Measurements from ENCODE around the gene PTTG1IP2.
"Not testable (repeated sequence)": the region's sequence is repeated elsewhere in the genome, so short reads cannot be mapped to it uniquely, and the experiment has no call there.

Gene PTTG1IP2
- 0 reads per million in 4 donors for total RNA-seq

DNA sequence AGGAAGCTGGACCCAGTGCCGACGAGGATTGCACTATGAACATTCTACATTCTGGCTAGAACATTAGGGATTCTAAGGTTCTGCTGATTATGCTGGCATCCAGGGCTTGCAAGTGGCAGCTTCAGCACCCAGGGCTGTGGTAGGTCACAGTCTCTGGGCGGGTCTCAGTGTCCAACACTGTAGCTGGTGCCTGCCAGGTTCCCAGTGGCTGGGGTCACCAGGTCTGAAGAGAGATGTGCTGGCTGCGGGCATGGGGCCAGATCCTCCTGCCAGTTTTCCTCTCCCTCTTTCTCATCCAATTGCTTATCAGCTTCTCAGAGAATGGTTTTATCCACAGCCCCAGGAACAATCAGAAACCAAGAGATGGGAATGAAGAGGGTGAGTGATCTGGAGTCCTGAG, at the start of gene PTTG1IP2:
TSS of gene PTTG1IP2 (plus strand) at position 86 of the 400 bp plus-strand sequence. CDS start at position 234, 148 bp downstream.
- DNase-seq = no peak

DNA sequence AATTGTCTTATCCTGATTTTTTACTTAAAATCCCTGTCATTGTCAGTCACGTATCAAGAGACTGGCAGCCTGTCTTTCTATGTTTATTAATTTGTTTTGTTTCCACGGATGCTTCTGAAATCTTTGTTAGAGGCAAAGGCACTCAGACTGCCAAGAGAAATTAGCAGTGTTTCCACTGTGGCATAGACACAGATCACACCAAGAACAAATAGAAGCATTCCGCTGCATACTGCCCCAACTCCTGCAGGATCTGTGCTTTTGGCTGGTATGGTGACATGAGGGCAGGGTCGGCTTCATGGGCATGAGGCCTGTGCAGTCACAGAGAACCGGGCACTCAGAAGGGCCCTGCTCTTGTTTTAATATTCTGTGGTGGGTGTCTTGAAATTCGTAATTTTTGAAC, 47.8 kb upstream of the PTTG1IP2 start:
- no peak for DNase-seq

DNA sequence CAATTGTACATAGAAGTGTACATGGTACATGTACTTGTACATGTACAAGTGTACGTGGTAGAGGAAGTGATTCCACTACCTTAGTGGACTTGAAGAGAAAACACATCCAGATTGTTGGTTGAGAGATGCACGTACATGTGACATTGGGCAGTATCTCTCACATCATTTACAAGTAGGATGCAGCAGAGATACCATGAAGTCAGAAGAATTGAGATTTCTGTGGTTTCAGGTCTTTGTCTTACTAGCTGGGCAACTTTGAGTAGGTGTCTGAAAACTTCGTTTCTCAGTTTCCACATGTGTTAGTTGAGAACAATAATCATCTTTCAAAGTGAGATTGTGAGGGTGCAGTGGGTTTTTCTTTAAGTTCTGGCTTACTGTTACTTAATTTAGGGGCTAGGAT, 44.7 kb upstream of the PTTG1IP2 start:
- DNase-seq = peak in 1 of 5 donors; percentile 44

DNA sequence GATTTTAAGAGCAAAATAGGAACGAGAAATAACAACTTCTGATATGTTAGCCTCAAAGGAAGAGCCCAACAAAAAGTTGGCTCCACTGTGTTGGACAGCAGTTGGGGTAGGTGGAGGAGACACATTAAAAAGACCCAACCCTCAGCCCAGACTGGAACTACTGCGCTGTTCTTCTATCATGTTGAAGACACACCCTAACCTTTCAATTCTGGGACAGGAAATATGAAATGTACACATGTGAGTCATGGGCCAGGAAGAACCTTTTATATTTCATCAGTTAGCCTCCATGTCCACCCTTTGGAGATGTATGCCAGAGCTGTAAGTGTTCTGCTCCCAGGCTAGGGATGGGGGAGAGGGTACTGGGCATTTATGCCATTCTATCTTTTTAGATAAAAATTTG, 44.1 kb upstream of the PTTG1IP2 start:
- peak in 1 of 5 donors; percentile 57 for DNase-seq

DNA sequence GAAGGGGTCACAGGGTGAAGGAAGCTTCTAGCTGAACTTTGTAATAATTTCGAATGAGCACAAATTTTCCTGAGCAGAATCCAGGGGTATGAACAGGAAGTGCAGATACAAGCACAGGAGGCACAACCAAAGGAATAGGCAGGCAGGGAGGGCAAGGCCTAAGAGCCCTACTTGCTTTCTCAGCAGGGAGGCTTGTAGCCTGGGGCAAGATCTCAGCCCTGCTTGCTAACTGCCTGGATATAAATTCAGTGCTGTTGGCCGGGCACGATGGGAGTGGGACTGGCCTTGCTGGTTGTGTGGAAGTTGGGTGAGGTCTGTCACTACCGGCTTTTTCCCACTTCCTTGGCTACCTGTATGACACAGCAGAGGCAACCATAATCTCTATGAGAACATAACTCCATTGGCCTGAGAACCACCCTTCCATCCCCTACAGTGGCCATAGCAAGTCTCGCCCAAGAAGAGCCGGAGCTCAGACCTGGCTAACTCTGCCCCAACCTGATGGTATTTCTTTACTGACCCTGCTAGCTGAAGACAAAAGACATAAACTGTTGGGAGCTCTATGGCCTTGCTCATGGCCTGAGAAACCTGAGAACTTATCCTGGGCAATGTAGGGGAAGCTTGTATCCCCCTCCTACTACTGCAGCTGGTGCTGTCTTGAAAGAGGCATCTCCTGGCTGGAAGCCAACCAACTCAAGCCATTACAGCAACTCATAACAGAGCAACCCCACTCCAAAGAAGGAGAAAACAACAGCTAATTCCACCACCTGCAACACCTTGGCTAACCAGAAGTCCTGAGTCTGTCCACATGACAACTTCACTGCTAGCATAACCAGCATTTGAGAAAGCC, 38.6 kb upstream of the PTTG1IP2 start:
- no peak for DNase-seq

DNA sequence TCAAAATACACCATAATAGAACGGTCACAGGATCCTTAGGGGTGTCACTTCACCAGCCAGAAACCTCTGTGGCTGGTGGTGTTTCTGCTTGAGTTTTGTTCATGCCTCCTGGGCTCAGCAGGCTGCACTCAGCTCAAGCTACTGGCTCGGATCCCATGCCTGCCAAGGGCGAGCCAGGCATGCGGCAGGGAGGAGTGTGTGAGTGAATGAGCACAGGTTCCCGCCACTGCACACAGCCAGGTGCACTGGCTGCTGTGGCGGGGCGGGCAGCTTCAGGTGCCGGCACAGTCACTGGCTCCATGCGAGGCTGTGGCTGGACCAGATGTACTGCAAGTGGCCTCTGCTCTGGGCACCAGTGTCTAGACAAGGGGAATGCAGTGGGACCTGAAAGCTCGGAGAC, 36.7 kb upstream of the PTTG1IP2 start:
- no peak for DNase-seq

DNA sequence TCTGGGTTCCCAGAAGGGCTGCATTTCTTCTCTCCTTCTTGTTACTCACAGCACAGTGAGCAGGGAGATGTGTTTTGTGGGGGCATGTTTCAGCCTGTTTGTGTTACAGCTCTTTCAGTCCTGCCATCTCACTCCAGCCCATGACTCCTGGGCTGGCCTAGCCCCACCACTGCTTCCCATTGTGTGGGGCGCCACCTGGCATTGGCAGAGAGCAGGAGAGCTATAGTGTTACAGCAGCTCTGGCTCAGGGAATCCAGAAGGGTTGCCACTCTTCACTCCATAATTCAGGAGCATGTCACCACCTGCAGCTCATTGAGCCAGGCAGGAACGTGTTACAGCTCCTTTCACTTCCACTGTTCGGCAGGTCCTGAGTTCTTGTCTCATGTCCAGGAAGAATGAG, 36.2 kb upstream of the PTTG1IP2 start:
- no peak for DNase-seq

DNA sequence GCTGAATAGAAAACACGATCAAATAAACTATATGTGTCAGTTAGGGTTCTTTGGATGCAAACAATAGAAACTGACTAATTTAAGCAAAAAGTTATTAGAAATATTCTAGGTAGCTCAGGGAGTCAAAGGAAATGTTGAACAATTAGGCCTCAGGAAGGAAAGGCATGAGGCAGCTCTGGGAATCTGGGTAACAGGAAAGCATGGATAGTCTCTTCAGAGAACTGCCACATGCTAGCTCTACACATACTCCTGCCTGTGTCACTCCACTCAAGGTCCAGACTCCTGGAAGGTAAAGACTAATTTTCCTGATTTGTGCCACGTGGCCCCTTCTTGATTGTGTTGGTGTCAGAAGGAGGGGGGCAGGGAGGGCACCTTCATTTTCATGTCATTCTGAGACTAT, 23.8 kb upstream of the PTTG1IP2 start:
- DNase-seq = no peak

DNA sequence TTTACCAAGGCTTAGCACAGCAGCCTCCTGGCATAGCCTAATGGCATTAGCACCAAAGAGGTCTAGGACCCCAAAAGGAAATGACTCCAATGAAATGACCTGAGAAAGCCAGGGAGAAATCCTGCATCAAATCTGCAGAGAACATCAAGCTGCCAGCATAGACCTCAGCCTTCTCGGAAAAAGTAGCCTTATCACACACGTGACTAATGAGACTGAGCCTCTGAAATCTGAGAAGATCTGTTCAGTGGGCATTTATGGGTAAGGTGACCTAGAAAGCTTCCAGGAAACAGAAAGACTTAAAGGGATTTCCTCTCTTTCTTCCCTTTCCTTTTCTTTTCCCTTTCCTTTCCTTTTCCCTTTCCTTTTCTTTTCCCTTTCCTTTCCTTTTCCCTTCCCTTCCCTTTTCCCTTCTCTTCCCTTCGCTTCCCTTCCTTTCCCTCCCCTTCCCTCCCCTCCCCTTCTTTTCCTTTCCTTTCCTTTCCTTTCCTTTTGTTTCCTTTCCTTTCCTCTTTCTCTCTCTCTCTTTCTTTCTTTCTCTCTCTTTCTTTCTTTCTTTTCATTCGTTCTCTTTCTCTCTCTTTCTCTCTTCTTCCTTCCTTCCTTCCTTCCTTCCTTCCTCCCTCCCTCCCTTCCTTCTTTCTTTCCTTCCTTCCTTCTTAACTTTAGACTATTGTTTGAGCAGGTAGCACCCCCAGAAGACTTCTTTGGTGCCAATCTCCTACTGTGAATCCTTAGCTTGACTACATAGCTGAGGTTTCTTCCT, 23.1 kb upstream of the PTTG1IP2 start:
- no peak for DNase-seq

DNA sequence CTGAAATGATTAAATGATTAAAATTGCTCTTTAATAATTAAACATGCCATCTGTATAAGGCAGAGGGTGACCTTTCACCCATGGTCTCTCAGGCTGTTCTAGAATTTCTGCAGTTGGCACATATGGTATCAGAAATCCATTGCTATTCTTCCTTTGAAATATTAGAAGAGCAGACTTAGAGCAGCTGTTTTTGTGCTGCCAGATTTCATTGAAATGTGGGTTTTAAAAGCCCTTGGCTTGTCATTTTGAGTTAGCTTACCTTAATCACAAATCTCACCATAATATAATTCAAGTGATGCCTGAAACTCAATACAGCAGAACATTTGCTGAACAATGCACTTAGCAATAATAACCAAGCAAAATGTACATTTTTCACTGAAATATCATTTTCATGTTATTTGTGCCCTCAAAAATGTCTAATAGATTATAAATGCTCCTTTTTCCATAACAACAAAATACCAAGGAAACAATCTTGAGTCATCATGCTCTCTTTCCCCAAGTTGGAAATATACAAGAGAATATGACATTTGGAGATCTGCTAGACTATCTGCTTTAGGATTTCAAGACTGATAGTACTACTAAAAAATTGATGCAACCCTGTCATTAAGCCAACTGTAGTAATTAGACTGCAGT, 16.1 kb upstream of the PTTG1IP2 start:
- DNase-seq = no peak

DNA sequence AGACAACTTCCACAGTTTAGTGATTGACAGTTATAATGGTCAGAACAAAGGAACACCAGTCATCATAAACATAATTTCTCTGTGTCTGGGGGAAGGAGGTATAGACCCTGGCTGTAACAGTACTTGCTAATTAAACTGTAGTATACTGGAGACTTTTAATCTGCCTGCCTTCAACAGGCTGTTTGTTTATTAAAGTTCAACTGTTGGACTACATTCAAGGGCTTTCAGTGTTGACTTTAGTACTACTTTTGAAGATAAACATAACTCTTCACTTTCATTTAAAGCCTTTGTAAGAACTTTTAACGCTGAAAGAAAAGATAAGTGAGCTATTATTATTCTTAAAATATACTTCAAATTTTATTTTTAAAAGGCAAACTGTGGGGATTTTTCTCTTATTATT, 15.5 kb upstream of the PTTG1IP2 start:
- no peak for DNase-seq

DNA sequence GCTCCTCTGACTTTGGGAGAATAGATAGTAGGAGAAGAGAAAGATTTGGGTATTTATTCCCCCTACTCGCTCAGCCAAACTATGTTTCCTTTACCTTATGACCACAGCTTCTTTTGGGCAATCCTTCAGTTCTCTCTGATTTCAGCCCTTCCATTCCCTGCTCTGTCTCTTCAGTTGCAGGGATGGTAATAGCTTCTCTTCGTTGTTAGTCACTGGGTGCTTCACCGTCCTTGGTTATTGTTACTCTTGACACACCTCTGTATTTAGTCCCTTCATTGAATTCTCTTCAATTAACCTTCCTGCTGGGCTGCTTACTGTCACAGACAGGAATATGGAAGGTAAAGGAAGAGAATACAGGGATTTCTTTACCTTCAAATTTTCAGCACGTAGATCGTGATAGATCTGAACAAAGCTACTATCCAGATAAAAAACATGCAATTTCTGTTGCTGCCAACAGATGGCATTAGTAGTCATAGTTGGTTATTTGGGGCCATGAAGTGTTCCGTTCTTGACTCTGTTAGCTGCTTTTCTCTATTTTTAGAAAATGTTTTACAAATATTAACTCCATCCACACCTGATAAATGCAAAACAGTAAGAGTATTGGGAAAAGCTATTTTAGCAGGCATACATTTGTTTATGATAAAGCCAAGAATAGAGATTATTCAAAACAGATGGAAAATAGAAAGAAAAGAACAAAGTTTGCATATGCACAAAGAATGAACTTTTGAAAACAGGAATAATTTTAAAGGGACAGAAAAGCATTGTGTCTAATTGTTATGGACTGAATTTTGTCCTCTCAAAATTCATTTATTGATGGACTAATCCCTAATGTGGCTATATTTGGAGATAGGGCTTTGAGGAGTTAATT, 14.0 kb upstream of the PTTG1IP2 start:
- DNase-seq = peak in 1 of 5 donors; percentile 21

DNA sequence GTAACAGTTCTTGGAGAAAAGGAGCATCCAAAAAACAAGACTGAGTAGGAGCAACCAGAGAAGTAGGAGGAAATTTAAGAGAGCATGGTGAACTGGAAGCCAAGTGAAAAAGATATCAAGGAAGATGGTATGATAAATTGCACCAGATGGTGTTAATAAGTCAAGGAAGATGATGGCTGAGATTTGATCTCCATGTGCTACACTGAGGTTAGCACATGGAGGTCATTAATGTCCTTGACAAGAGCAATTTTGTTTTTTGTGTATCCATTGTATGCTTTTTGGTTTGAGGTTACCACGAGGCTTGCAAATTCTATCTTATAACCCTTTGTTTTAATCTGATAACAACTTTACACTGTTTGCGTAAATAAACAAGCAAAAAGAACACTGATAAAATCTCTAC, 11.3 kb upstream of the PTTG1IP2 start:
- DNase-seq = no peak

DNA sequence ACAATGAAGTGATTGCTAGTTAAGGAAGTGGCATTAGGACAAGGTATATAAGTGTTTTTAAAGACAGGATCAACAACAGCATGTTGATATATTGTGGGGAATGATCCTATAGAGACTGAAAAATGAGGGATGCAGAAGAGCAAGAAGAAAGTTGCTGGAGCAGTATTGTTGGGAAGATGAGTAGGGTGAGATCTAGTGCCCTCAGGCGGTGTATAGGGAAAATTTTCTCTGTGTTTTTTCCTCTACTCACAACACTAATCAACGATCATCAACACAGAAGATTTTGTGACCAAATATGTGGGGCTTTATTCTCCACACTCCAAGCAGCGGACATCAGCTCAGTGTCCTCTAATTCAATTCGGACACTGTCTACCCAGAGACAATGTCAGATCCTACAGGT, 9.6 kb upstream of the PTTG1IP2 start:
- no peak for DNase-seq

DNA sequence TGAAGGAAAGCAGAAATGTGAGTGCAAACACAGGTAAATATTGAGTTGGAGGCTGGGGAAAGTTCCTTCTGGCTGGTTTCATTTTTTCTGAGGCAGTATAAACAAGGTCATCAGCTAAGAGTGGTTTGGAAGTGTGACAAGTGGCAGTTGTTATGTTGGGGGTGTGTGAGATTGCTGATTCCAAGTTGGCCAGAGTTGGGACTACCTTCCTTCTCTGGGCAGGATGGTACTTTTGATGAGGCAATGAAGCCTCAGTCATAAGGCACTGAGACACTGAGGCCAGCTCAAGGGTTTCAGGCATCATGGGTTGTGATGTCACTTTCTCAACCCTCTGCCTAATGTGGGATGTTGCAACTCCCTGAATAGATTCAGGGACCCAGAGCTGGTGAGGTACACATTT, 8.2 kb upstream of the PTTG1IP2 start:
- no peak for DNase-seq

DNA sequence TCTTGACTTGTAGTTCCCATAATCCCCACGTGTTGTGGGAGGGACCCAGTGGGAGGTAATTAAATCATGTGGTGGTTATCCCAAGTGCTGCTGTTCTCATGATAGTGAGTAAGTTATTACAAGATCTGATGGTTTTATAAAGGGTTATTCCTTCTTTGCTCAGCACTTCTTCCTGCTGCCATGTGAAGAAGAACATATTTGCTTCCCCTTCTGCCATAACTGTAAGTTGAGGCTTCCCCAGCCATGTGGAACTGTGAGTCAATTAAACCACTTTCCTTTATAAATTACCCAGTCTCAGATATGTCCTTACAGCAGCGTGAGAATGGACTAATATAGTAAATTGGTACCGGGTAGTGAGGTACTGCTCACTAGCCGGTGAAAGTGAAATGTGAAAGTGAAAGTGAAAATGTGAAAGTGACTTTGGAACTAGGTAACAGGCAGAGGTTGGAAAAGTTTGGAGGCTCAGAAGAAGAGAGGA, 6.2 kb upstream of the PTTG1IP2 start:
- not testable (repeated sequence) for DNase-seq

DNA sequence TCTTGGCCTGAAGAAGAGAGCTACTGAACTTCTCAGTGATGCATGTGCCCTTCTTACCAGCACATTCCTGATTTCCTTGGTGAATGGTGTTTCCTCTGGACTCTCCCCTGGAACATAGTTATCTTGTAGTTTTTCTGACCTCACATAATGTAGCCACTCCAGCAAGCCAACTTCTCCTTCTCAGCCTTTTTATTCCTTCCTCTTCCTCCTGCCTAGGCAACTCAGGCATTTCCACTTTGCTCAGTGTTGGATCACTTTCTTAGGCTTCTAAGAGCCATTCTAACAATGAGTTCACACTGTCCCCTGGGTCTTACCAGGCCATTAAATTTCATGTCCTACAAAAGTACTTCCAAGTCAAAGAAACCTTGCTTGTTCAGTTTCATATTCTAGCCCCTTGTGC, 3.6 kb upstream of the PTTG1IP2 start:
- DNase-seq = no peak

DNA sequence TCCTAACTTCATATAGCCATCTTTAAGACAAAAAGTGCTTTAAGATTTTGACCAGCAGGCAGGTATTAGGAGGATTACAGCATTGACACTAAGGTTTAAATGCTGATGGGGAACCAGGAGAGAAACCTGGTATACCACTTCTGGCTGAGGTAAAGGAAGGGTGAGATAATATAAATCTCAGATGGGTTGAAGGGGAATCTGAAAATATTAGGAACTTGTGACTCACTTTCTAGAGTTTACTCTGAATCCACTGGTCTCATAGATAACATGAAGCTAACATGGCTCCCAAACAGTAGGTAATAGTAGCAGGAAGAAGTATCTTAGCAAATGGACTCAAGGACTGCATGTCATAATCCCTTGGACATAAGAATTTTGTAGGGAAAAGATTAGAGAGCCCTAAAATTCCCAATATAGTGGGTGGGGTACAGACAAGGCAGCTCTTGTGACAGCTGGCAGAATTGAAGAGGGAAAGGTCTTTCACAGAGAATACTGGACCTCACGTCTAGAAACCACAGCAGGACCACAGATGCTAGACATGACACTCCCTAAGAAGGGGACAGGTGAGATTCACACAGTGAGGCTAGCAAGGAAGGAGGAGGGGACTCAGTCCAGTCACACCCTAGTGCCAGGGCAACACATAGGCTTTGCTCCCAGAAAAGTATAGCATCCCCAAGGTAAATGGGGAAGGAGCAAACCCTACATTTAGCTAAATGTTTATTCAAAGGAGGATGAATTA, 3.5 kb downstream of the PTTG1IP2 start:
- no peak for DNase-seq

DNA sequence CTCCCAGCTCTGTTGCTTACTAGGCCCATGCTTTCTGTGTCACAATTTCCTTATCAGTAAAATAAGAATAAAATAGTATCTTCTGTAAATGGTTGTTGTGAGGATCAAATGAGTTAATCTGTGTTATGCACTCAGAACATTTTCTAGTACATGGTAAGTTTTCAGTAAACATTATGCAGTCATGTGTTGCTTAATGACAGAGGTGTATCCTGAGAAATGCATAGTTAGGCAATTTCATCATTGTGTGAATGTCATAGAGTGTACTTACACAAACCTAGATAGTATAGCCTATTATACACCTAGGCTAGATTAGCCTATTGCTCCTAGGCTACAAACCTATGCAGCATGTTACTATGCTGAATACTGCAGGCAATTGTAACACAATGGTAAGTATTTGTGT, 4.4 kb downstream of the PTTG1IP2 start:
- no peak for DNase-seq

DNA sequence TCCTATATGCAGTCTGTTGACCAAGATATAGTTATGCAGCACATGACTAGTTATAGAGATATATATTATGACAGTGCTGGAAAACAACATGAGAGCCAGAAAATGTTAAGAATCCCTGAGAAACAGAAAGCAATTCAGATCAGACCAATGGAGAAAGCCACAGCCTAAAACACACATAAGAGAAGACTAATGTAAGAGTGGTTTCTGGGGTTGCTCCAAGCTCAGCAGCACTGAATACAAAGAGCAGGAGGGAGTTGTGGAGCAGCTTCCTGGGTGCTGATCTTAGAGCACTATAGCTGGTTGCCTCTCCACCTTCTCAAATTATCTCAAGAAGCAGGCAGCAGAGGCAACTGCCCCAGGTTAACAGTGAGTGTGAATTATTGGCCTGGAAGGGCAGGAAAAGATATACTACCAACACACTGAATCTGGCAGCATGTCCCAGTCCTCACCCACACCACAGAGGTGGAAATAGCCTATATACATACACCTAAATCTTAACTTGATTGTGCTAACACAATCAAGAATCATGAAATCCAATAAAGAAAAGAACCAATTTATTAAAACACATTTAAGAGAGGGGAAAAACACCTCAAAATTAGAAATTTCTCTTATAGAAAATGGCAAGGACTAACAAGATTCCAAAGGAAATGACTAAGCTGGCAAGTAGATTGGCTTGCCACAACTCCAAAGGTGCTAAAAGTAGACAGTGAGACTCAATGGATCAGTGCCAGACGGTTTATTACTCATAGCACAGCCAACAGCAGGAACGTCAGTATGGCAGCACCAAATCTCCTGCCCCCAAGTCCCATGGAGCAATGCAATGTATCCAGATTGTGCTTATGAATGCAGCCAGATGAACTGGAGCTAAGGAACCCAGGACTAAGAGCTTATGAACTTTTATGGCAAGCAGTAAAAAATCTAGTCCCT, 5.1 kb downstream of the PTTG1IP2 start:
- DNase-seq = no peak

DNA sequence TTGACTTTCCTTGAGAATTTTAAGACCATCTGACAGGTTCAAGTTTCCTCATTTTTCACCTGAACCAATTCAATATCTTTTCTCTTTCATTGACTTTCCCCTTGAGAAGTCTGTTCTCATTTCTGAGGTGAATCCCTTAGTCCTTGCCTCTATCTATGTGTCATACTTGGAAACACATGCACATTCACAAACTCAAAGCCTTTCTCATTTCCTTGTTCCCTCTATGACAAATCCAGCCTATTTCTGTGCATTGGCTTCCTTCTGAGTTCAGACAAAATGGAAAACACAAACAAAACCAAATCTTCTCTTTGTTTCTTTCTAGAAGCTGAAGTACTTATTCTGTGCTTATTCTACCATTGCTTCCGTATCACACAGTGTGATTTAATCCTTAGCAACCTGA, 13.8 kb downstream of the PTTG1IP2 start:
- no peak for DNase-seq

All from T-helper 1 cell (primary cell).